ENCODE data around the gene TDRD7. TPM values are rescaled to one million over a fixed set of nuclear protein-coding genes. Genes with fewer than 3 reads are reported as not detected.

The TDRD7 gene, protein sequence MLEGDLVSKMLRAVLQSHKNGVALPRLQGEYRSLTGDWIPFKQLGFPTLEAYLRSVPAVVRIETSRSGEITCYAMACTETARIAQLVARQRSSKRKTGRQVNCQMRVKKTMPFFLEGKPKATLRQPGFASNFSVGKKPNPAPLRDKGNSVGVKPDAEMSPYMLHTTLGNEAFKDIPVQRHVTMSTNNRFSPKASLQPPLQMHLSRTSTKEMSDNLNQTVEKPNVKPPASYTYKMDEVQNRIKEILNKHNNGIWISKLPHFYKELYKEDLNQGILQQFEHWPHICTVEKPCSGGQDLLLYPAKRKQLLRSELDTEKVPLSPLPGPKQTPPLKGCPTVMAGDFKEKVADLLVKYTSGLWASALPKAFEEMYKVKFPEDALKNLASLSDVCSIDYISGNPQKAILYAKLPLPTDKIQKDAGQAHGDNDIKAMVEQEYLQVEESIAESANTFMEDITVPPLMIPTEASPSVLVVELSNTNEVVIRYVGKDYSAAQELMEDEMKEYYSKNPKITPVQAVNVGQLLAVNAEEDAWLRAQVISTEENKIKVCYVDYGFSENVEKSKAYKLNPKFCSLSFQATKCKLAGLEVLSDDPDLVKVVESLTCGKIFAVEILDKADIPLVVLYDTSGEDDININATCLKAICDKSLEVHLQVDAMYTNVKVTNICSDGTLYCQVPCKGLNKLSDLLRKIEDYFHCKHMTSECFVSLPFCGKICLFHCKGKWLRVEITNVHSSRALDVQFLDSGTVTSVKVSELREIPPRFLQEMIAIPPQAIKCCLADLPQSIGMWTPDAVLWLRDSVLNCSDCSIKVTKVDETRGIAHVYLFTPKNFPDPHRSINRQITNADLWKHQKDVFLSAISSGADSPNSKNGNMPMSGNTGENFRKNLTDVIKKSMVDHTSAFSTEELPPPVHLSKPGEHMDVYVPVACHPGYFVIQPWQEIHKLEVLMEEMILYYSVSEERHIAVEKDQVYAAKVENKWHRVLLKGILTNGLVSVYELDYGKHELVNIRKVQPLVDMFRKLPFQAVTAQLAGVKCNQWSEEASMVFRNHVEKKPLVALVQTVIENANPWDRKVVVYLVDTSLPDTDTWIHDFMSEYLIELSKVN
- total RNA-seq, result 3.3 and 4.5 TPM in 2 replicates
- polyA plus RNA-seq, result 2.8 and 4.2 TPM in 2 replicates

DNA sequence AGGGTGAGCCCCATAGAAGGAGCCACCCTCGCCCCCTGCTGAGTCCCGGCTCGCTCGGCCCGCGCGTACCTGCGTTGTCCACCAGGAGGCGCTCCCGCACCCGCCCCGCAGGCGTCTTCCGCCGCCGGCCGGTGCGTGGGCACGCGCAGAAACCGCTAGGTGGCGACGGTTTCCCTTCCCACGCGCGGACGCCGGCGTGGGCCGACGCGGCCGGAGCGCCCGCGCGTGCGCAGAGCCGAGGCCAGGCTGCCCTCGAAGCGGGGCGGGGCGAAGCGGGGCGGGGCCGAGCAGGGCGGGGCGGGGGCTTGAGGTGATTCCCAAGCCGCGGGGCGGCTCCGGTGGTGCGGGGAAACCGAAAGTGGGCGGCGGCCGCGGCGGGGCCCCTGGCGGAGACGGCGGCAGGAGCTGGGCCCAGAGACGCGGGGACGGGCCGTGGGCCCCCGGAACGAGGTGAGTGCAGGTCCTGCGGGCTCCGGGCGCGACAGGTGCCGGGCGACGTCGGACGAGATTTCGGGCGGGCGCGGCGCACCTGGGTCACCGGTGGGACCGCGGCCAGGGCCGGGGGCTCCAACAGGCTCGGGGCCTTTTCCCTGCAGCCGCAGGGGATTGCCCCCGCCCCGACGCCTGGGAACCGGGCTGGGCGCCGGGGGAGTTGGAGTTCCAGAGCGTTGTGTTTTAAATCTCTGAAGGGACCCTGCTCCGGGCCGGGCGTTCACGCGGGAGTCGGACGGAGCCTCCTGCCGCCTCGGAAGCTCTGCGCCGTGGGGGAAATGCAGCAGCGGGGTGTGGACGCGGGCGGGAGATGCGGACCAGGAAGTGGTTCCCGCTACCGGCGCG, at the start of gene TDRD7:
TDRD7 (plus strand) TSS at position 308 of the 837 bp plus-strand sequence. CDS start 16,370 bp downstream, outside the sequence.
- no peaks in the 10 kb centered on the region for H3K4me1 ChIP-seq (ENCODE audit: low read depth)
- TF ChIP-seq, protein P1, sequence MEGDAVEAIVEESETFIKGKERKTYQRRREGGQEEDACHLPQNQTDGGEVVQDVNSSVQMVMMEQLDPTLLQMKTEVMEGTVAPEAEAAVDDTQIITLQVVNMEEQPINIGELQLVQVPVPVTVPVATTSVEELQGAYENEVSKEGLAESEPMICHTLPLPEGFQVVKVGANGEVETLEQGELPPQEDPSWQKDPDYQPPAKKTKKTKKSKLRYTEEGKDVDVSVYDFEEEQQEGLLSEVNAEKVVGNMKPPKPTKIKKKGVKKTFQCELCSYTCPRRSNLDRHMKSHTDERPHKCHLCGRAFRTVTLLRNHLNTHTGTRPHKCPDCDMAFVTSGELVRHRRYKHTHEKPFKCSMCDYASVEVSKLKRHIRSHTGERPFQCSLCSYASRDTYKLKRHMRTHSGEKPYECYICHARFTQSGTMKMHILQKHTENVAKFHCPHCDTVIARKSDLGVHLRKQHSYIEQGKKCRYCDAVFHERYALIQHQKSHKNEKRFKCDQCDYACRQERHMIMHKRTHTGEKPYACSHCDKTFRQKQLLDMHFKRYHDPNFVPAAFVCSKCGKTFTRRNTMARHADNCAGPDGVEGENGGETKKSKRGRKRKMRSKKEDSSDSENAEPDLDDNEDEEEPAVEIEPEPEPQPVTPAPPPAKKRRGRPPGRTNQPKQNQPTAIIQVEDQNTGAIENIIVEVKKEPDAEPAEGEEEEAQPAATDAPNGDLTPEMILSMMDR (IDR thresholded peaks at IDR 0.05; ENCODE audit: low read depth, low read length), result peak; percentile 98
- no peaks in the 10 kb centered on the region for H3K9me3 ChIP-seq (ENCODE audit: low read depth)
- peaks cover 13% of the 10 kb centered on the region for H3K27me3 ChIP-seq
- no peak within 1 kb of the TSS for H3K27ac ChIP-seq
- H3K36me3 ChIP-seq, result no peaks in the 10 kb centered on the region
- peak; percentile 88 to 89 for DNase-seq (ENCODE audit: low read depth in 1 of 2, low spot score in 1 of 2)
- H3K4me3 ChIP-seq, result peak within 1 kb of the TSS; percentile 88

DNA sequence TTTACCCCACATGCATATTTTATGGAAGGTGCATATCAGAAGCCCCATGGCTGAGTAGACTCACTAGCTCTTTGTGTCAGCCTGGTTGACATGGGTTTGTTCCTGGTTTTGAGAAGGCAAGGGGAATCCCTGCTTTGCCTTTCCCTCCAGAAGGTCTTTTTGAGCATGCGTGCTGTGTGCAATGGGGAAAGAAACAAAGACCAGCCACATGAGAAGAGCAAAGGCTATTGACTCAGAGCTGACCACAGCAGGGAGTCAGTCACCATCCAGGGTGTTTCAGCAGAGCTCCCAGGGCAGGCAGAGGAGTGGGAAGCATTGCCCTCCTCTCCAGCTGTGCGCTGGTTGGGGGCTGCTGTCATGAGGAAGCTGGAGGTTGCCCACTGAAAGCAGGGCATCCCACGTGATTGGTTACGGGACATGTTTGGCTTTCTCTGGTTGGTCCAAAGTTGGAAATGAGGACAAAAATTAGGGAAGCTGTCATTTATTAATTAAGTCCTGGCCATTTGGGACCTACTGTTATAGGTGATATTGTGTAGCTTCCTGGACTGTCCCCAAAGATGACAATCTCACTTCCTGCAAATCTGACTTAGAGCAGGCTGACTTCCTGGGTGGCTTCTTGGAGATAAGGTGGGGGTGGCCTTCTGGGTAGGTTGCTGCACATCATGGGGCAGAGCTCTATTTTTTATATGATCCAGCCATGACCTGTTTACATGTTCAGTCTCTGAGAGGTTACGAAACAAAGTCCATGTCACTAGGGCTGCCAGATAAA, 48.9 kb upstream of the TDRD7 start:
- DNase-seq (ENCODE audit: low read depth in 1 of 2, low spot score in 1 of 2), result no peak
- Histone ChIP-seq H3K27me3 (no peaks in the 10 kb centered on the region), H3K9me3 (ENCODE audit: low read depth) (no peaks in the 10 kb centered on the region), H3K4me1 (ENCODE audit: low read depth) (no peaks in the 10 kb centered on the region), H3K36me3 (no peaks in the 10 kb centered on the region), H3K27ac (no peak overlapping the region), H3K4me3 (no peak overlapping the region)
- TF ChIP-seq, protein P1 (IDR thresholded peaks at IDR 0.05; ENCODE audit: low read depth, low read length), result no peak

DNA sequence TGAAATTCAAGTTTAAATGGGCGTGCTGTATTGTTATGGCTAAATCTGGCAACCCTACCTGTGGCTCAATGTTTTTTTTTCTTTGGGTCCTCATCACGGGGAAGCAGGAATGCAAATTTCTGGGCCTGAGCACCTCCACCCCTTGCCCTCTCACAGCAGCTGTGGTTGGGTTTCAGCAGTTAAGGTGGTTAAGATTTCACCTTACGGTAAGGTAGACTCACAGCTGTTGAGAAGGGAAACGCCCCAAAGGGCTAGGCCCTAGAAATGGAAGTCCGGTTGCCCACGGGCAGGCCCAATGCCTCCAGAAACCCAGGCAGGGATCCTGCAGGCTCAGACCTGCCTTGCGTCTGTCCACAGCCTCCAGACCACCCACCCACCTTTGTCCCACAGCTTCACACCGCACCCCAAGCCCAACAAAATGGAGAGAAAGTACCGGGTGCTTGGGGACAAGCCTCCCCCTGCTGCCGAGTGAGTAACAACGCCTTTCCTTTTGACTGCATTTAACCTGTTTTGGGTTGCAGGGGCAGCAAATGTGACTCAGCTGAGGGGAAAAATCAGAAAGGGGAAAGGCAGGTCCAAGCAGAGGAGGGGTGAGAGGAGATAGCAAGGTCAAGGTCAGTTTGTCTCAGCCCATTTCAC, 48.1 kb upstream of the TDRD7 start:
- no peak for DNase-seq (ENCODE audit: low read depth in 1 of 2, low spot score in 1 of 2)
- TF ChIP-seq, protein P1 (IDR thresholded peaks at IDR 0.05; ENCODE audit: low read depth, low read length), result no peak
- H3K4me1 ChIP-seq (ENCODE audit: low read depth), result no peaks in the 10 kb centered on the region
- no peaks in the 10 kb centered on the region for H3K9me3 ChIP-seq (ENCODE audit: low read depth)
- H3K4me3 ChIP-seq, result no peak overlapping the region
- H3K36me3 ChIP-seq, result no peaks in the 10 kb centered on the region
- H3K27ac ChIP-seq, result no peak overlapping the region
- no peaks in the 10 kb centered on the region for H3K27me3 ChIP-seq

DNA sequence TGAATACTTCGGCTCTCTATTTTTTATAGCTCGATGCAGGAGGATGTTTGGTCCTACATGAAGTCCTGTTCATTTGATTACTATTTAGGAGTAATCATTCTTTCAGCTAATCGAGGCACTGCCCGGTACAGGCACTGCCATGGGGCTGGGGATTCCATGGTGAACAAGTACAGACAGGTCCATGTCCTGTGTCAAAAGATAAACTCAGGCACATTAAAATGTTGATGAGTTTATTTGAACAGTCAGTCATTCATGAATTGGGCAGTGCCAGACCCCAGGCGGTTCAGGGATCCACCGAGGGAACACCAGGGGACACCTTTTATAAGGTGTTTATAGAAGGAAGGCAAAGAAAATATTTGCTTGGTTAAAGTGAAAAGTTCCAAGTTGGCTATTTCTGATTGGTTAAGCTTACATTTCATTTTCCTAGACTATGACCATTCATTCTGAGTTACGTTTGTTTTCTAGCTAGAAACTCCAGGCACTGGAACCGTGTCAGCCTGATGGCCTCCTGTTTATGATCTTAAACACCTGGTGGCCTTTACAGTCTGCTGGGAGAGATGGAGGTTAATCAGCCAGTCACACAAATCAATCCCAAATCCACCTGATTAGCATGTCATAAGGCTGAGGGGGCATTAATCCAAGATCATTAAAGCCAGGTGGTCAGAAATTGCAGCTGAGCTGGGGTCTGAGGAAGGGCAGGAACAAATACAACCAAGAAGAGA, 47.0 kb upstream of the TDRD7 start:
- Histone ChIP-seq H3K4me3 (no peak overlapping the region), H3K9me3 (ENCODE audit: low read depth) (peaks cover 3% of the 10 kb centered on the region), H3K36me3 (no peaks in the 10 kb centered on the region), H3K27me3 (no peaks in the 10 kb centered on the region), H3K27ac (no peak overlapping the region), H3K4me1 (ENCODE audit: low read depth) (no peaks in the 10 kb centered on the region)
- DNase-seq (ENCODE audit: low read depth in 1 of 2, low spot score in 1 of 2), result no peak
- TF ChIP-seq, protein P1 (IDR thresholded peaks at IDR 0.05; ENCODE audit: low read depth, low read length), result no peak

Data from cardiac muscle cell (in vitro differentiated cells and primary cell).